Activated gamma-delta T cell (primary cell): Measurements from ENCODE around the gene WDR93.
A peak's percentile ranks its signal among the peaks of the same experiment; 100 is the strongest.

Source experiments
- DNase-seq: peaks from one replicate; lab custom pipeline; 2025; lab: John Stamatoyannopoulos, UW
- total RNA-seq, 2 donors: gene quantifications; one replicate each; lab custom pipeline; 2026; lab: John Stamatoyannopoulos, UW

Gene WDR93
- total RNA-seq, result 0 to 0.26 reads per million in 2 donors

- peak; percentile 21 for DNase-seq
These were observed at the start of gene WDR93, which contains the start of gene PEX11A for GRCh38 chr15:89690276-89691218. TSS of gene WDR93 (plus strand) at chr15:89690811. CDS start at chr15:89701747, 10,936 bp downstream. TSS of gene PEX11A (minus strand) at chr15:89690754. CDS start at chr15:89690632, 122 bp downstream.

GRCh38 chr15:89641053-89641452, 49.6 kb upstream of the WDR93 start:
- DNase-seq, result no peak

GRCh38 chr15:89642106-89642505, 48.5 kb upstream of the WDR93 start:
- no peak for DNase-seq

- no peak for DNase-seq
These were observed 44.9 kb upstream of the WDR93 start for GRCh38 chr15:89645680-89646079.

GRCh38 chr15:89646416-89647141, 44.0 kb upstream of the WDR93 start:
- DNase-seq, result no peak

GRCh38 chr15:89647191-89647851, 43.3 kb upstream of the WDR93 start:
- peak; percentile 26 for DNase-seq

GRCh38 chr15:89648106-89649012, 42.3 kb upstream of the WDR93 start:
- no peak for DNase-seq

GRCh38 chr15:89649013-89649625, 41.5 kb upstream of the WDR93 start:
- no peak for DNase-seq

- no peak for DNase-seq
These were observed 40.9 kb upstream of the WDR93 start for GRCh38 chr15:89649716-89650115.

- no peak for DNase-seq
These were observed 38.5 kb upstream of the WDR93 start for GRCh38 chr15:89652131-89652530.

GRCh38 chr15:89652666-89653065, 37.9 kb upstream of the WDR93 start:
- no peak for DNase-seq

- DNase-seq, result no peak
These were observed 37.0 kb upstream of the WDR93 start for GRCh38 chr15:89653578-89653977.

GRCh38 chr15:89654301-89654761, 36.3 kb upstream of the WDR93 start:
- no peak for DNase-seq

- peak; percentile 21 for DNase-seq
These were observed 35.5 kb upstream of the WDR93 start, which contains the start of gene KIF7 for GRCh38 chr15:89654847-89655805. TSS of gene KIF7 (minus strand) at chr15:89655467. CDS start at chr15:89652930, 2,537 bp downstream.

GRCh38 chr15:89656116-89656815, 34.3 kb upstream of the WDR93 start:
- no peak for DNase-seq

- no peak for DNase-seq
These were observed 32.9 kb upstream of the WDR93 start for GRCh38 chr15:89657686-89658200.

- DNase-seq, result no peak
These were observed 31.3 kb upstream of the WDR93 start for GRCh38 chr15:89659295-89659694.

- DNase-seq, result no peak
These were observed 30.1 kb upstream of the WDR93 start for GRCh38 chr15:89660556-89660955.
